HepG2 (cell line): ENCODE data around the gene LAP3.

Experiments
- KLF16 ChIP-seq, 2 experiments: sonication (generic) in 1 of 2; formaldehyde crosslinking in 1 of 2; IDR thresholded peaks; 2 replicates each; pipeline versions ENCODE4 v1.6.1 to v1.8.0; 2016 to 2023; ENCODE audit warnings: missing genetic modification reagents in 2 of 2, missing compliant biosample characterization in 1 of 2
- MATR3 ChIP-seq: sonication (generic); formaldehyde crosslinking; IDR thresholded peaks from 2 replicates; pipeline ENCODE4 v1.4.0; 2020; ENCODE audit warnings: missing genetic modification reagents
- NCOR1 ChIP-seq: fragments of 200-600 bp; sonication (generic); IDR thresholded peaks from 2 replicates; pipeline ENCODE4 v1.7.0; 2017; ENCODE audit warnings: antibody characterized with exemption, low read length, borderline replicate concordance
- POLR2A ChIP-seq, 2 experiments: IDR thresholded peaks; 2 replicates each; pipeline ENCODE4 v1.6.1; 2011; ENCODE audit warnings: low read depth in 2 of 2, low read length in 2 of 2, mild to moderate bottlenecking in 1 of 2, moderate library complexity in 1 of 2; ENCODE audit not compliant: insufficient read depth in 1 of 2
- RBFOX2 ChIP-seq: fragments of 200-400 bp; formaldehyde crosslinking; IDR thresholded peaks from 2 replicates; pipeline ENCODE4 v1.6.1; 2017; ENCODE audit warnings: low read depth, mild to moderate bottlenecking, low read length
- TBL1XR1 ChIP-seq: fragments of 150-350 bp; IDR thresholded peaks from 2 replicates; pipeline ENCODE4 v1.6.1; 2014; ENCODE audit warnings: borderline replicate concordance, low read length; ENCODE audit not compliant: partially characterized antibody
- TEAD3 ChIP-seq: optimal IDR thresholded peaks from 2 replicates; pipeline ENCODE3; 2016; ENCODE audit warnings: borderline replicate concordance
- ZFP41 ChIP-seq: sonication (generic); formaldehyde crosslinking; IDR thresholded peaks from 2 replicates; pipeline ENCODE4 v1.4.0; 2020; ENCODE audit warnings: mild to moderate bottlenecking, missing genetic modification reagents, borderline replicate concordance
- ZNF232 ChIP-seq: sonication (generic); formaldehyde crosslinking; IDR thresholded peaks from 2 replicates; pipeline ENCODE4 v1.4.0; 2020; ENCODE audit warnings: missing genetic modification reagents, borderline replicate concordance
- TF ChIP-seq, protein P1 (sequence below): IDR thresholded peaks from 2 replicates; pipeline ENCODE4 v1.6.1; 2016; ENCODE audit warnings: low read depth
- TF ChIP-seq, protein P2 (sequence below): IDR thresholded peaks from 2 replicates; pipeline ENCODE4 v1.6.1; 2016

DNA sequence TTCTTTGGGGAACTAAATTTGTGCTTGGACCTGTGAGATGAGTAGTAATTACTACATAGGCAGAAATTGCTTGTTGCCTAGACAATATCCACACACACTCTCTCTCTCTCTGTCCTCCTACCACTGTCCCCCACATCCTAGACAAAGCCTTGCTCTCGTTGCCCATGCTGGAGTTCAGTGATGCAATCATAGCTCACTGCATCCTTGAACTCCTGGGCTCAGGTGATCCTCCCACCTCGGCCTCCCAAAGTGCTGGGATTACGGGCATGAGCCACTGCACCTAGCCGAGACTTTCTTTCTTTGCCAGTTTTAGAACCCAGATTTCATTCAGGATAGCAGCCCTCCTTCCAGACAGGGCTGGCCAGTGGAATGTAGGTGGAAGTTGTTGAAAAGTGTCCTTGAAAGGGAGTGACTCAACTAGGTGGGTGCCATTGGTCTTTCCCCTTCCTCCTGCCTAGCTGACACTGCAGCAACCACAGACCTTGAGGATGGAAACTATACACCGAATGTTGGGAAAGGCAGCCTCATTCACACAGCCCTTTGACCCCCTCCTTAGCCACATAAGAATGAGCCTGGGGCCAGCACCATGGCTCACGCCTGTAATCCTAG lies 16.8 kb upstream of the LAP3 start:
- TF ChIP-seq, protein P1, sequence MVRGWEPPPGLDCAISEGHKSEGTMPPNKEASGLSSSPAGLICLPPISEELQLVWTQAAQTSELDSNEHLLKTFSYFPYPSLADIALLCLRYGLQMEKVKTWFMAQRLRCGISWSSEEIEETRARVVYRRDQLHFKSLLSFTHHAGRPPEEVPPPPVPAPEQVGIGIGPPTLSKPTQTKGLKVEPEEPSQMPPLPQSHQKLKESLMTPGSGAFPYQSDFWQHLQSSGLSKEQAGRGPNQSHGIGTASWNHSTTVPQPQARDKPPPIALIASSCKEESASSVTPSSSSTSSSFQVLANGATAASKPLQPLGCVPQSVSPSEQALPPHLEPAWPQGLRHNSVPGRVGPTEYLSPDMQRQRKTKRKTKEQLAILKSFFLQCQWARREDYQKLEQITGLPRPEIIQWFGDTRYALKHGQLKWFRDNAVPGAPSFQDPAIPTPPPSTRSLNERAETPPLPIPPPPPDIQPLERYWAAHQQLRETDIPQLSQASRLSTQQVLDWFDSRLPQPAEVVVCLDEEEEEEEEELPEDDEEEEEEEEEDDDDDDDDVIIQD (CRISPR knock-in tag), result no peak
- TF ChIP-seq TBL1XR1 (no peak), MATR3 (CRISPR knock-in tag) (no peak), ZNF232 (no peak), RBFOX2 (no peak), KLF16 (CRISPR knock-in tag; IDR thresholded peaks at IDR 0.05) (0 out of 4 replicates have a peak, but pooled peaks of 1 of the 2 experiments have one; percentile 42), POLR2A (IDR thresholded peaks at IDR 0.05; ENCODE audit: insufficient read depth in 1 of 2, low read depth in 2 of 2, low read length in 2 of 2) (no peak), NCOR1 (no peak), ZFP41 (CRISPR knock-in tag) (no peak), TEAD3 (CRISPR knock-in tag) (no peak)
- TF ChIP-seq, protein P2, sequence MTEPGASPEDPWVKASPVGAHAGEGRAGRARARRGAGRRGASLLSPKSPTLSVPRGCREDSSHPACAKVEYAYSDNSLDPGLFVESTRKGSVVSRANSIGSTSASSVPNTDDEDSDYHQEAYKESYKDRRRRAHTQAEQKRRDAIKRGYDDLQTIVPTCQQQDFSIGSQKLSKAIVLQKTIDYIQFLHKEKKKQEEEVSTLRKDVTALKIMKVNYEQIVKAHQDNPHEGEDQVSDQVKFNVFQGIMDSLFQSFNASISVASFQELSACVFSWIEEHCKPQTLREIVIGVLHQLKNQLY (CRISPR knock-in tag), result no peak
